ENCODE data around the gene MEIS3. TPM values are rescaled to one million over a fixed set of nuclear protein-coding genes. Genes with fewer than 3 reads are reported as not detected.
A peak's percentile ranks its signal among the peaks of the same experiment; 100 is the strongest.

MEIS3 gene
- total and polyA plus RNA-seq, 9 of the 15 experiments (the other 6 are each of a cell fraction or from before 2014, with no cell fraction given): 0.06 to 0.80 (median 0.25) TPM; not detected in 1

DNA sequence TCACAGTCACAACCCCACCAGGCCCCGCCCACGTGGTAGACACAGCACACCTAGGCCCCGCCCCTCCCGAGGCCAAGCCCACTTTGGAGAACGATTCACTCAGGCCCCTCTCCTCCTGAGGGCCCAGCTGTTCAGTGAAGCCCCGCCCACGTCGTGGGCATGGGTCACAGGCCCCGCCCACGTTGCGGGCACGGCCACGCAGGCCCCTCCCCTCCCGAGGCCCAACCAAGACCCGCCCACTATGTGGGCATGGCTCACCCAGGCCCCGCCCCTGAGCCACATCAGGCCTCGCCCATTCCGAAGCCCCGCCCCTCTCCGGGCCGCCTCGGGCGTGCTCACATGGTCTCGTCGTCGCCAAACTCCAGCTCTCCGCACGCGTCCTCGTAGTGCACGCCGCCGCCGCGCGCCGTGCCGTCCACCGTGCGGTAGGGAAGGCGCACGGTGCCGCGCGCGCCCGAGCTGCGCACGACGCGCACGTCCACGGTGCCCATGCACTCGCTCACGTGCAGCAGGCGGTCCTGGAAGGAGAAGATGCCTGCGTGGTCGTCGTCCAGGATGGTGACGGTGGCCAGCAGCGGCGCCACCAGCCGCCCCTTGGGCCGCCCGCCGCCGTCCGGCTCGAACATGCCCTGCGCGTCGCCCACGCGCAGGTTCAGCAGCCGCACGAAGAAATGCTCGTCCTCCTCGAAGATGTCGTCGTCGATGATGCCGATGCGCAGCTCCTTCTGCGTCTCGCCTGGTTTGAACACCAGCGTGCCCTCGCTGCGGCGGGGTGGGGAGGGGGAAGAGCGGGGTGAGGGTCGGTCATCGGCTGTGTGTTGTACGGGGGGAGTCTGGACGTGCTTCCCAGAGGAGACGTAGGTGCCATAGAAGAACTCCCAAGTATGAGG lies 28.4 kb upstream of the MEIS3 start (continued):
- TF ChIP-seq, protein P1, sequence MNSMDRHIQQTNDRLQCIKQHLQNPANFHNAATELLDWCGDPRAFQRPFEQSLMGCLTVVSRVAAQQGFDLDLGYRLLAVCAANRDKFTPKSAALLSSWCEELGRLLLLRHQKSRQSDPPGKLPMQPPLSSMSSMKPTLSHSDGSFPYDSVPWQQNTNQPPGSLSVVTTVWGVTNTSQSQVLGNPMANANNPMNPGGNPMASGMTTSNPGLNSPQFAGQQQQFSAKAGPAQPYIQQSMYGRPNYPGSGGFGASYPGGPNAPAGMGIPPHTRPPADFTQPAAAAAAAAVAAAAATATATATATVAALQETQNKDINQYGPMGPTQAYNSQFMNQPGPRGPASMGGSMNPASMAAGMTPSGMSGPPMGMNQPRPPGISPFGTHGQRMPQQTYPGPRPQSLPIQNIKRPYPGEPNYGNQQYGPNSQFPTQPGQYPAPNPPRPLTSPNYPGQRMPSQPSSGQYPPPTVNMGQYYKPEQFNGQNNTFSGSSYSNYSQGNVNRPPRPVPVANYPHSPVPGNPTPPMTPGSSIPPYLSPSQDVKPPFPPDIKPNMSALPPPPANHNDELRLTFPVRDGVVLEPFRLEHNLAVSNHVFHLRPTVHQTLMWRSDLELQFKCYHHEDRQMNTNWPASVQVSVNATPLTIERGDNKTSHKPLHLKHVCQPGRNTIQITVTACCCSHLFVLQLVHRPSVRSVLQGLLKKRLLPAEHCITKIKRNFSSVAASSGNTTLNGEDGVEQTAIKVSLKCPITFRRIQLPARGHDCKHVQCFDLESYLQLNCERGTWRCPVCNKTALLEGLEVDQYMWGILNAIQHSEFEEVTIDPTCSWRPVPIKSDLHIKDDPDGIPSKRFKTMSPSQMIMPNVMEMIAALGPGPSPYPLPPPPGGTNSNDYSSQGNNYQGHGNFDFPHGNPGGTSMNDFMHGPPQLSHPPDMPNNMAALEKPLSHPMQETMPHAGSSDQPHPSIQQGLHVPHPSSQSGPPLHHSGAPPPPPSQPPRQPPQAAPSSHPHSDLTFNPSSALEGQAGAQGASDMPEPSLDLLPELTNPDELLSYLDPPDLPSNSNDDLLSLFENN (IDR thresholded peaks at IDR 0.05; ENCODE audit: low read depth in 2 of 2, low read length in 2 of 2): no peak
- TF ChIP-seq TEAD4 (IDR thresholded peaks at IDR 0.05; ENCODE audit: low read length): no peak
- TF ChIP-seq TEAD4 (CRISPR knock-in tag; IDR thresholded peaks at IDR 0.05; ENCODE audit: borderline replicate concordance): peak; percentile 97; the same call in 1 of the 2 replicates
- TF ChIP-seq ZKSCAN3 (CRISPR knock-in tag; IDR thresholded peaks at IDR 0.05): no peak
- TF ChIP-seq ZNF217 (CRISPR knock-in tag; IDR thresholded peaks at IDR 0.05): 0 out of 2 replicates have a peak, but pooled peaks have one; percentile 27
- peak; percentile 71; the same call in 1 of the 2 replicates for TF ChIP-seq ZNF224 (CRISPR knock-in tag; IDR thresholded peaks at IDR 0.05)
- TF ChIP-seq PYGO2 (tag; IDR thresholded peaks at IDR 0.05): no peak
- TF ChIP-seq NFIX (CRISPR knock-in tag; IDR thresholded peaks at IDR 0.05; ENCODE audit: low read depth): no peak
- TF ChIP-seq GABPB1 (CRISPR knock-in tag; IDR thresholded peaks at IDR 0.05): peak; percentile 42; the same call in 1 of the 2 replicates
- no peak for TF ChIP-seq FOS (IDR thresholded peaks at IDR 0.05; ENCODE audit: extremely low read depth, insufficient read length)
- TF ChIP-seq MYC (IDR thresholded peaks at IDR 0.05; ENCODE audit: low read depth, low read length): peak; percentile 90
- TF ChIP-seq MYC (CRISPR knock-in tag; IDR thresholded peaks at IDR 0.05; ENCODE audit: borderline replicate concordance, low read depth): no peak
- peak; percentile 68; the same call in 1 of the 2 replicates for TF ChIP-seq NR2C2 (CRISPR knock-in tag; IDR thresholded peaks at IDR 0.05)
- 0 out of 2 replicates have a peak, but pooled peaks have one; percentile 21 for TF ChIP-seq NR2C2 (tag; IDR thresholded peaks at IDR 0.05)
- TF ChIP-seq CHD4 (IDR thresholded peaks at IDR 0.05; ENCODE audit: insufficient read depth, insufficient replicate concordance, low read depth, low read length, poor library complexity, severe bottlenecking): no peak
- peak; percentile 83 for TF ChIP-seq ZNF431 (CRISPR knock-in tag; IDR thresholded peaks at IDR 0.05)
- TF ChIP-seq ZNF124 (CRISPR knock-in tag; IDR thresholded peaks at IDR 0.05): peak; percentile 83; the same call in 1 of the 2 replicates
- TF ChIP-seq, protein P2, sequence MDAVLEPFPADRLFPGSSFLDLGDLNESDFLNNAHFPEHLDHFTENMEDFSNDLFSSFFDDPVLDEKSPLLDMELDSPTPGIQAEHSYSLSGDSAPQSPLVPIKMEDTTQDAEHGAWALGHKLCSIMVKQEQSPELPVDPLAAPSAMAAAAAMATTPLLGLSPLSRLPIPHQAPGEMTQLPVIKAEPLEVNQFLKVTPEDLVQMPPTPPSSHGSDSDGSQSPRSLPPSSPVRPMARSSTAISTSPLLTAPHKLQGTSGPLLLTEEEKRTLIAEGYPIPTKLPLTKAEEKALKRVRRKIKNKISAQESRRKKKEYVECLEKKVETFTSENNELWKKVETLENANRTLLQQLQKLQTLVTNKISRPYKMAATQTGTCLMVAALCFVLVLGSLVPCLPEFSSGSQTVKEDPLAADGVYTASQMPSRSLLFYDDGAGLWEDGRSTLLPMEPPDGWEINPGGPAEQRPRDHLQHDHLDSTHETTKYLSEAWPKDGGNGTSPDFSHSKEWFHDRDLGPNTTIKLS (IDR thresholded peaks at IDR 0.05; ENCODE audit: borderline replicate concordance, low read depth): peak; percentile 79; the same call in 1 of the 2 replicates
- TF ChIP-seq, protein P3, sequence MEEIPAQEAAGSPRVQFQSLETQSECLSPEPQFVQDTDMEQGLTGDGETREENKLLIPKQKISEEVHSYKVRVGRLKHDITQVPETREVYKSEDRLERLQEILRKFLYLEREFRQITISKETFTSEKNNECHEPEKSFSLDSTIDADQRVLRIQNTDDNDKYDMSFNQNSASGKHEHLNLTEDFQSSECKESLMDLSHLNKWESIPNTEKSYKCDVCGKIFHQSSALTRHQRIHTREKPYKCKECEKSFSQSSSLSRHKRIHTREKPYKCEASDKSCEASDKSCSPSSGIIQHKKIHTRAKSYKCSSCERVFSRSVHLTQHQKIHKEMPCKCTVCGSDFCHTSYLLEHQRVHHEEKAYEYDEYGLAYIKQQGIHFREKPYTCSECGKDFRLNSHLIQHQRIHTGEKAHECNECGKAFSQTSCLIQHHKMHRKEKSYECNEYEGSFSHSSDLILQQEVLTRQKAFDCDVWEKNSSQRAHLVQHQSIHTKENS (CRISPR knock-in tag; IDR thresholded peaks at IDR 0.05): no peak
